GM10847 (cell line): ENCODE data around the gene NDUFA6.

Experiments used
- POLR2A ChIP-seq: IDR thresholded peaks from 2 replicates; pipeline ENCODE4 v1.6.1; 2011; ENCODE audit not compliant: insufficient read length; ENCODE audit errors: extremely low read depth

NDUFA6 gene

DNA sequence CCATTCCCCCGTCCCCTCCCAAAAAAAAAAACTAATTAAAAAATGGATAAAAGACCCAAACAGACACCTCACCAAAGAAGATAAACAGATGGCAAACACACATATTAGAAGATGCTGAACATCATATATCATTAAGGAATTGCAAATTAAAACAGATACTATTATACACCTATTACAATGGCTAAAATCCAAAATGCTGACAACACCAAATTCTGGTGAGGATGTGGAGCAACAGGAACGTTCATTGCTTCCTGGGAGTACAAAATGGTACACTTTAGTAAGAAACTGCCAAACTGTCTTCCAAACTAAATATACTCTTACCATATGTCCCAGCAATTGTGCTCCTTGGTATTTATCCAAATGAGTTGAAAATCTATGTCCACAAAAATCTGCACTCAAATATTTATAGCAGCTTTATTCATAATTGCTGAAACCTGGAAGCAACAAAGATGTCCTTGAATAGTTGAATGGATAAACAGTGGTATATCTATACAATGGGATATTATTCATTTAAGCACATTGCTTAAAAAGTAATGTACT lies 39.9 kb downstream of the NDUFA6 start:
- TF ChIP-seq POLR2A: no peak

DNA sequence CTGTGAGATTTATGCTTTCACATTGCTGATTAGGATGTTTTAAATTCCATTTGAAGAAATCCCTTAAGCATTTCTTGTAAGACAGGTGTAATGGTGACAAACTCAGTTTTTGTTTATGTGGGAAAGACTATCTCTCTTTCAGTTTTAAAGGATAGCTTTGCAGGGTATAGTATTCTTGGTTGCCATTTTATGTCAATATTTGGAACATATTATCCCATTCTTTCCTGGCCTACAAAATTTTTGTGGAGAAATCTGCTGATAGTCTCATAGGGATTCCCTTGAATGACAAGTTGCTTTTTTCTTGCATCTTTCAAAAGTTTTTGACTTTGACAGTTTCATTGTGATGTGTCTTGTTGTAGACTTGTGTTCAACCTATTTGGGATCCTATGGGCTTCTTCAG lies 48.8 kb downstream of the NDUFA6 start:
- TF ChIP-seq POLR2A: no peak

DNA sequence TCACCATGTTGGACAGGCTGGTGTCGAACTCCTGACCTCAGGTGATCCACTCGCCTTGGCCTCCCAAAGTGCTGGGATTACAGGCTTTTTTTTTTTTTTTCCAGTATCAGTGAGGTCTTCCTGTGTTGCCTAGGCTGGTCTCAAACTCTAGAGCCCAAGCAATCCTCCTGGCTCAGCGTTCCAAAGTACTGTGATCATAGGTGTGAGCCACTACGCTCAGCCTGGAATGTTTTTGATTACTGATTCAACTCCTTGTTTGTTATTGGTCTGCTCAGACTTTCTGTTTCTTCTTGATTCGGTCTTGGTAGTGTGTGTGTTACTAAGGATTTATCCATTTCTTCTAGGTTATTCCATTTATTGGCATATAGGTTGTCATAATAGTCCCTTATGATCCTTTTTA lies 51.3 kb downstream of the NDUFA6 start:
- TF ChIP-seq POLR2A: no peak
